CD4-positive, alpha-beta memory T cell (primary cell): ENCODE data around the gene KCNQ1. TPM values are rescaled to one million over a fixed set of nuclear protein-coding genes. Genes with fewer than 3 reads are reported as not detected.

Experiments used
- CTCF ChIA-PET: fragments of 350-600 bp; sonication (Branson Sonifier 250); formaldehyde crosslinking; loops from one replicate; lab custom pipeline; 2021; ENCODE audit warnings: inconsistent platforms; ENCODE audit not compliant: partially characterized antibody; lab: Charles Lee
- POLR2A ChIA-PET: fragments of 350-600 bp; sonication (Branson Sonifier 250); formaldehyde crosslinking; loops from one replicate; lab custom pipeline; 2021; ENCODE audit not compliant: partially characterized antibody; lab: Charles Lee
- DNase-seq, 5 donors: peaks; one replicate each; pipeline versions ENCODE4 v3.0.0 to v3.0.0-alpha.2; 2020 to 2022; ENCODE audit warnings: mixed read lengths in 1 of 5
- H3K27ac ChIP-seq: one replicate; pipeline ENCODE4 v1.7.0; 2013; ENCODE audit warnings: low read depth, low read length
- H3K27me3 ChIP-seq: 2 replicates; pipeline ENCODE4 v1.7.0; 2013; ENCODE audit warnings: mild to moderate bottlenecking, low read length, moderate library complexity; ENCODE audit not compliant: insufficient read depth
- H3K36me3 ChIP-seq: 2 replicates; pipeline ENCODE4 v1.7.0; 2013; ENCODE audit warnings: mild to moderate bottlenecking, low read length, moderate library complexity; ENCODE audit not compliant: insufficient read depth
- H3K4me1 ChIP-seq: 2 replicates; pipeline ENCODE4 v1.7.0; 2013; ENCODE audit warnings: mild to moderate bottlenecking, low read length, moderate library complexity; ENCODE audit not compliant: insufficient read depth
- H3K4me3 ChIP-seq, 2 donors: one replicate each; pipeline ENCODE4 v1.7.0; 2013; ENCODE audit warnings: low read length in 2 of 2, mild to moderate bottlenecking in 1 of 2
- H3K9me3 ChIP-seq, 2 donors: one replicate each; pipeline ENCODE4 v1.7.0; 2013; ENCODE audit warnings: low read length in 2 of 2, control low read depth in 1 of 2; ENCODE audit not compliant: control insufficient read depth in 1 of 2
- H3K27ac Mint-ChIP-seq, 7 donors: one replicate each; pipeline ENCODE4 v1.8.0; 2020 to 2021; ENCODE audit warnings: mixed read lengths in 7 of 7, mild to moderate bottlenecking in 6 of 7, inconsistent platforms in 3 of 7, moderate library complexity in 3 of 7
- H3K27me3 Mint-ChIP-seq, 2 donors: one replicate each; pipeline ENCODE4 v1.8.0; 2020 to 2021; ENCODE audit warnings: mixed read lengths in 2 of 2
- H3K36me3 Mint-ChIP-seq, 2 donors: one replicate each; pipeline ENCODE4 v1.8.0; 2020 to 2021; ENCODE audit warnings: mixed read lengths in 2 of 2, inconsistent platforms in 1 of 2, mild to moderate bottlenecking in 1 of 2
- H3K4me1 Mint-ChIP-seq, 4 donors: one replicate each; pipeline ENCODE4 v1.8.0; 2020 to 2021; ENCODE audit warnings: mixed read lengths in 4 of 4, mild to moderate bottlenecking in 1 of 4
- H3K4me3 Mint-ChIP-seq, 8 donors: one replicate each; pipeline ENCODE4 v1.8.0; 2020 to 2021; ENCODE audit warnings: mixed read lengths in 8 of 8, mild to moderate bottlenecking in 7 of 8, moderate library complexity in 6 of 8, inconsistent platforms in 3 of 8
- H3K9me3 Mint-ChIP-seq, 8 donors: one replicate each; pipeline ENCODE4 v1.8.0; 2020 to 2021; ENCODE audit warnings: mixed read lengths in 8 of 8, mild to moderate bottlenecking in 5 of 8, inconsistent platforms in 3 of 8, moderate library complexity in 1 of 8
- intact Hi-C: fragments of 100-400 bp; cut with micrococcal nuclease; formaldehyde crosslinking; loops from one replicate; pipeline ENCODE4 v1.15.1; 2023
- polyA plus RNA-seq, 2 donors: library from polyadenylated mRNA; unstranded; fragments of 300-500 nt; fragmentation: Illumina TruSeq; gene quantifications; one replicate each; pipeline ENCODE4 v1.2.3, GENCODE V29; 2021
- total RNA-seq, 2 experiments: library from RNA; stranded (reverse); gene quantifications; one replicate each; pipeline ENCODE4 v1.2.3, GENCODE V29; 2021

The KCNQ1 gene
- total and polyA plus RNA-seq, 4 experiments from 2014 or later, result 5.4 to 21.7 (median 21.5) TPM

GRCh38 chr11:2409611-2410468, 35.0 kb upstream of the KCNQ1 start:
- no peak overlapping the region for H3K4me3 Mint-ChIP-seq
- CTCF ChIA-PET, result interaction anchor here (0.6 to 2.2 kb wide), 2 partner anchors 9 to 10 kb away, joined by 3 to 10 read pairs; partner anchors contain the start of gene TSSC4
- Histone ChIP-seq H3K4me1 (no peaks in the 10 kb centered on the region), H3K36me3 (no peaks in the 10 kb centered on the region), H3K4me3 (no peak overlapping the region), H3K27me3 (no peaks in the 10 kb centered on the region), H3K9me3 (no peaks in the 10 kb centered on the region), H3K27ac (no peak overlapping the region)
- no peaks in the 10 kb centered on the region for H3K27me3 Mint-ChIP-seq
- no peaks in the 10 kb centered on the region for H3K4me1 Mint-ChIP-seq
- H3K27ac Mint-ChIP-seq, result no peak overlapping the region
- H3K9me3 Mint-ChIP-seq, result no peaks in the 10 kb centered on the region
- no peaks in the 10 kb centered on the region for H3K36me3 Mint-ChIP-seq
- no peak for DNase-seq
- POLR2A ChIA-PET, result interaction anchor here (2.0 kb wide), 1 partner anchor 9 kb away, joined by 7 read pairs; the partner anchor contains the start of gene TSSC4
- intact Hi-C loops, result no loop called here

DNA sequence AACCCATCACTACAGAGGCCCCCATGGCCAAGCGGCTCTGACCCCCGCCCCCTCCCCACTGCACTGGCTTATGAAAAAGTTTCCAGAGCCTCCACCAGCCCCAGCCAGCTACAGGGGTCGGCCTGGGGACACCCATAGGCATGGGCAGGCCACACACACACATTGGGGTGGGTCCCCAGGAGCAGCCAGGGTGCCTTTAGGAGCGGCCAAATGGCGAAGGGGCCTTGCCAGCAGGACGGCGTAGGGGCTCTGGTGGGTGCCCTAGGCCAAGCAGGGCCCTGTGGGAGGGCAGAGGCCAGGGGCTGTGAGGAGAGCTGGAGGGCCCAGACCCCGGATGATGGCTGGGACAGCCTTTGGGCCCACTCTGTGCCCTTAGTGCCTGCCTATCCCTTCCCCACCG, 34.2 kb upstream of the KCNQ1 start:
- Histone ChIP-seq H3K36me3 (no peaks in the 10 kb centered on the region), H3K27me3 (no peaks in the 10 kb centered on the region), H3K27ac (no peak overlapping the region), H3K4me1 (no peaks in the 10 kb centered on the region), H3K4me3 (no peak overlapping the region), H3K9me3 (no peaks in the 10 kb centered on the region)
- DNase-seq, result no peak
- no peaks in the 10 kb centered on the region for H3K4me1 Mint-ChIP-seq
- no peak overlapping the region for H3K4me3 Mint-ChIP-seq
- CTCF ChIA-PET, result interaction anchor here (2.3 kb wide), 1 partner anchor 10 kb away, joined by 8 read pairs; no protein-coding TSS in a partner anchor
- no peak overlapping the region for H3K27ac Mint-ChIP-seq
- intact Hi-C loops, result no loop called here
- H3K9me3 Mint-ChIP-seq, result no peaks in the 10 kb centered on the region
- POLR2A ChIA-PET, result interaction anchor here (2.0 kb wide), 1 partner anchor 10 kb away, joined by 7 read pairs; the partner anchor contains the start of gene TSSC4
- no peaks in the 10 kb centered on the region for H3K27me3 Mint-ChIP-seq
- H3K36me3 Mint-ChIP-seq, result no peaks in the 10 kb centered on the region

DNA sequence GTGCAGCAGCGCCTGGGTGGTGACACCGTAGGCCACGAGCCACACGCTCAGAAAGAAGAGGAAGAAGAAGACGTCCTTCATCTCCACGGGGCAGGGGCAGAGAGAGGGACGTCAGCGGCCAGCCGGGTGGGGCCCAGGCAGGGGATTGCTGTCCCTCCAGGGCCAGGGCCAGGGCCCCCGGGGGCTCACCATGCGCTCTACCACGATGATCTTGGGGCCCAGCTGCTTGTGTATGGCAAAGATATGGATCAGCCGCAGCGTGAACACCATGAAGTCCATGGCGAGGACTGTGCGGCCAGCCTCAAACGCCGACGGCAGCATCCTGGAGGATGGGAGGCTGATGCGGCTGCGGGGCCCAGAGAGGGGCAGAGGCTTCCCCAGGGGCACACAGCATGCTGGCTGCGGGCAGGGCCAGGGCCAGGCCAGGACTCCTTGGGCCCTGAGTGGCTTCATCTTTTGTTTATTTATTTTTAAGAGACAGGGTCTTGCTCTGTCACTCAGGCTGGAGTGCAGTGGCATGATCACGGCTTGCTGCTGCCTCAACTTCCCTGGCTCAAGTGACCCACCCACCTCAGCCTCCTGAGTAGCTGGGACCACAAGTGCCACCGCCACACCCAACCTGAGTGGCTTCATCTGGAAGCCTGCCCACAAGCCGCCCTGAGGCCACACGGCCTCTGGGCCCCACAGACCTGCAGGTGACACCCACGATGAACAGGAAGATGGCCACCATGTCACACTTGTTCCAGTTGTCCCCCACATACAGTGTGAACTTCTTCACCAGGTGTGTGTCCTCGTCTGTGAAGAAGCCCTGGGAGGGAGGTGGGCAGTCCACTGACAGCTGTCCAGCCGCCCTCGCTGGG, 33.1 kb upstream of the KCNQ1 start:
- Histone ChIP-seq H3K4me1 (no peaks in the 10 kb centered on the region), H3K27ac (no peak overlapping the region), H3K9me3 (no peaks in the 10 kb centered on the region), H3K4me3 (no peak overlapping the region), H3K36me3 (no peaks in the 10 kb centered on the region), H3K27me3 (no peaks in the 10 kb centered on the region)
- no peak for DNase-seq
- Mint-ChIP-seq H3K36me3 (no peaks in the 10 kb centered on the region), H3K9me3 (no peaks in the 10 kb centered on the region), H3K27me3 (no peaks in the 10 kb centered on the region), H3K4me1 (no peaks in the 10 kb centered on the region), H3K27ac (no peak overlapping the region), H3K4me3 (peak overlapping the region in 1 of 8 donors; percentile 30)
- ChIA-PET POLR2A (no interaction called here), CTCF (interaction anchor here (2.3 kb wide), 1 partner anchor 9 kb away, joined by 8 read pairs; no protein-coding TSS in a partner anchor)
- intact Hi-C loops, result no loop called here

DNA sequence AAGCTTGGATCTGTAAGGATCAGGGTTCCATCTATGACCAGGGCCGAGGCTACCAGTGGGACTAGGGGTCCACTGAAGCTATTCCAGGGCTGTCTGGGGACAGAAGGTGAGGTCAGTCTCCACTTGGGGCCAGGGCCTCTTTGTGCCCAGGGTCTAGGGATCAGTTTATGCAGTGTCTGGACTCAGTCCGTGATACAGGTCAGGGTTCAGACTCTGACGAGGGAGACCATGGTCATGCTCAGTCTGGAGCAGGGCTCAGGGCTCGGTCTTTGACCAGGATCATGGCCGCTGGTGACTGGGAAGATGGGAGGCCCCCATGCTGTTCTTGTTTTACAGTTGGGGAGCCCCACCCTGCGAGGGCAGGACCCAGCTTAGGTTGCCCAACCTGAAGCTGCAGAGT, 32.5 kb upstream of the KCNQ1 start:
- Histone ChIP-seq H3K4me3 (no peak overlapping the region), H3K9me3 (no peaks in the 10 kb centered on the region), H3K4me1 (no peaks in the 10 kb centered on the region), H3K36me3 (no peaks in the 10 kb centered on the region), H3K27me3 (no peaks in the 10 kb centered on the region), H3K27ac (no peak overlapping the region)
- H3K27ac Mint-ChIP-seq, result no peak overlapping the region
- no peaks in the 10 kb centered on the region for H3K9me3 Mint-ChIP-seq
- no peak for DNase-seq
- ChIA-PET POLR2A (no interaction called here), CTCF (interaction anchor here (2.3 kb wide), 1 partner anchor 9 kb away, joined by 8 read pairs; no protein-coding TSS in a partner anchor)
- intact Hi-C loops, result no loop called here
- no peak overlapping the region for H3K4me3 Mint-ChIP-seq
- no peaks in the 10 kb centered on the region for H3K4me1 Mint-ChIP-seq
- no peaks in the 10 kb centered on the region for H3K36me3 Mint-ChIP-seq
- H3K27me3 Mint-ChIP-seq, result no peaks in the 10 kb centered on the region

DNA sequence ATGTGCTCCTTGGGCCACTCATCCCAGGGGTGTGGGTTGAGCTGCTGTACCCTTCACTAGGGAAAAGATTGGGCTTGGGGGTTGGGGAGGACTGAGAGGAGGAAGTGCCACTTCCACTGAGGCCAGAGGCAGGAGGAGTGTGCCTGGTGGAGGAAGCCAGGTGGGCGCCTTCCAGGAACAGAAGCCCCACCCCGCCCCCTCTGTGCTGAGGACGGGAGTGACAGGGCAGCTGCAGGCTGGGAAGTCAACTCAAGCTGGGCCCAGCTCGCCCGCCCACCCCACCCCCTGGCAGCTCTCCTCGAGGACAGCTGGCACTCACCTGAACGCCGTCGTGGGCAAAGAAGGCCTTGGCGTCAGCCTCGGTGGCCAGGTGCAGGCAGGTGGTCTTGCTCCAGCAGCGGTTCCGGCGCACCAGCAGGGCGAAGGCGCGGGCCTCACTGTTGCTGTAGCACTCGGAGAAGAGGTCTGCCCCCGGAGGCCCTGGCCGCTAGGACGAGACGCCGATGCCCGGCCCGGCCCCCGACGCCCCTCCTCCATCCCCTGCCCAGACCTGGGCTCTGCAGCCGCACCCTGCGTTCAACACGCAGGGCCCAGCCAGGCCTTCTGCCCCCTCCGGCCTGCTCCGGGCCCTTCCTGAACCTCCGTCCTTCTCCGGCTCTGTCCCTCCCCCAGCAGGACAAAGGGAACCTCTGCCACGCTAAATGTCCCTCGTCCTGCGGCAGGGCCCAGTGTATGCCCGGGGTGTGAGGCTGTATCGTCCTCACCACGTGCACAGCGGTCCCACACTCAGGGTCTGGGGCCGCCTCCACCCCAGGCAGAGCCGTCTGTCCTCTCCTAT, 30.8 kb upstream of the KCNQ1 start:
- Mint-ChIP-seq H3K4me1 (peaks cover 0 to 3% (median 0%) of the 10 kb centered on the region in 4 donors), H3K36me3 (no peaks in the 10 kb centered on the region), H3K27ac (no peak overlapping the region), H3K4me3 (no peak overlapping the region), H3K27me3 (no peaks in the 10 kb centered on the region), H3K9me3 (no peaks in the 10 kb centered on the region)
- no peaks in the 10 kb centered on the region for H3K9me3 ChIP-seq
- H3K4me3 ChIP-seq, result no peak overlapping the region
- no peaks in the 10 kb centered on the region for H3K27me3 ChIP-seq
- ChIA-PET POLR2A (interaction anchor here (1.1 kb wide), 1 partner anchor 112 kb away, joined by 3 read pairs; the partner anchor contains the start of genes C11orf21 and TSPAN32), CTCF (interaction anchor here (0.7 kb wide), 1 partner anchor 13 kb away, joined by 4 read pairs; the partner anchor contains the start of gene TSSC4)
- intact Hi-C loops, result no loop called here
- H3K4me1 ChIP-seq, result no peaks in the 10 kb centered on the region
- H3K27ac ChIP-seq, result no peak overlapping the region
- DNase-seq, result no peak
- H3K36me3 ChIP-seq, result no peaks in the 10 kb centered on the region

DNA sequence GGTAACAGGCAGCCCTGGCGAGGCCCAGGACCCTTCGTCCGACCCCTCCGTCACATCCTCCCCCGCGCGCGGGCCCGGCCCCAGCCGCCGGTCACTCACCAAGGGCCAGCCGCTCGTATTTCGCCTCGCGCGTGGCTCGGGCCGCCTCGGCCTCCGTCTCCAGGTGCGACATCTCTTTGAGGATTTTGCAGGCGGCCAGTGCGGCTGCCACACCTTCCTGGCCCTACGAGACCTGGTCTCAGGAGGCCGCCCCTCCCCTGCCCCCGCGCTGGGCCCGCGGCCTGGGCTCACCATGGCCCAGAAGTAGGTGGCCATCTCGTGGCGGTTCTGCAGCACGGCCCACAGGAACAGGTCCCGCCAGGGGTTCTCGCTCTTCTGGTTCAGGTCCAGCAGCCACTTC, 30.2 kb upstream of the KCNQ1 start:
- ChIA-PET CTCF (no interaction called here), POLR2A (no interaction called here)
- no peaks in the 10 kb centered on the region for H3K27me3 ChIP-seq
- no peak overlapping the region for H3K27ac ChIP-seq
- H3K4me3 ChIP-seq, result no peak overlapping the region
- no peak overlapping the region for H3K27ac Mint-ChIP-seq
- no peaks in the 10 kb centered on the region for H3K36me3 ChIP-seq
- no peak overlapping the region for H3K4me3 Mint-ChIP-seq
- no peaks in the 10 kb centered on the region for H3K36me3 Mint-ChIP-seq
- H3K9me3 Mint-ChIP-seq, result no peaks in the 10 kb centered on the region
- no peak for DNase-seq
- intact Hi-C loops, result no loop called here
- H3K4me1 Mint-ChIP-seq, result peaks cover 0 to 3% (median under 1%) of the 10 kb centered on the region in 4 donors
- no peaks in the 10 kb centered on the region for H3K27me3 Mint-ChIP-seq
- H3K4me1 ChIP-seq, result peaks cover under 1% of the 10 kb centered on the region
- H3K9me3 ChIP-seq, result no peaks in the 10 kb centered on the region
